BE2C (cell line): Measurements from ENCODE around the gene IRF2.

Experiments
- DNase-seq: peaks from one replicate; pipeline ENCODE4 v3.0.0-alpha.2; 2020
- H3K27me3 ChIP-seq: fragments of 250-450 bp; sonication (Bioruptor Pico); 2 replicates; pipeline ENCODE4 v1.5.1; 2020; ENCODE audit warnings: mild to moderate bottlenecking
- H3K36me3 ChIP-seq: fragments of 250-450 bp; sonication (Bioruptor Pico); 2 replicates; pipeline ENCODE4 v1.5.1; 2020; ENCODE audit warnings: mild to moderate bottlenecking
- H3K4me1 ChIP-seq: fragments of 250-450 bp; sonication (Bioruptor Pico); 2 replicates; pipeline ENCODE4 v1.5.1; 2020
- H3K4me3 ChIP-seq: 2 replicates; pipeline ENCODE4 v1.5.1; 2011; ENCODE audit warnings: low read depth, low read length
- H3K9me3 ChIP-seq: fragments of 250-450 bp; sonication (Bioruptor Pico); 2 replicates; pipeline ENCODE4 v1.5.1; 2020
- TF ChIP-seq, protein P1 (sequence below): IDR thresholded peaks from 2 replicates; pipeline ENCODE4 v1.5.1; 2012; ENCODE audit warnings: mild to moderate bottlenecking, low read depth, low read length

The IRF2 gene

DNA sequence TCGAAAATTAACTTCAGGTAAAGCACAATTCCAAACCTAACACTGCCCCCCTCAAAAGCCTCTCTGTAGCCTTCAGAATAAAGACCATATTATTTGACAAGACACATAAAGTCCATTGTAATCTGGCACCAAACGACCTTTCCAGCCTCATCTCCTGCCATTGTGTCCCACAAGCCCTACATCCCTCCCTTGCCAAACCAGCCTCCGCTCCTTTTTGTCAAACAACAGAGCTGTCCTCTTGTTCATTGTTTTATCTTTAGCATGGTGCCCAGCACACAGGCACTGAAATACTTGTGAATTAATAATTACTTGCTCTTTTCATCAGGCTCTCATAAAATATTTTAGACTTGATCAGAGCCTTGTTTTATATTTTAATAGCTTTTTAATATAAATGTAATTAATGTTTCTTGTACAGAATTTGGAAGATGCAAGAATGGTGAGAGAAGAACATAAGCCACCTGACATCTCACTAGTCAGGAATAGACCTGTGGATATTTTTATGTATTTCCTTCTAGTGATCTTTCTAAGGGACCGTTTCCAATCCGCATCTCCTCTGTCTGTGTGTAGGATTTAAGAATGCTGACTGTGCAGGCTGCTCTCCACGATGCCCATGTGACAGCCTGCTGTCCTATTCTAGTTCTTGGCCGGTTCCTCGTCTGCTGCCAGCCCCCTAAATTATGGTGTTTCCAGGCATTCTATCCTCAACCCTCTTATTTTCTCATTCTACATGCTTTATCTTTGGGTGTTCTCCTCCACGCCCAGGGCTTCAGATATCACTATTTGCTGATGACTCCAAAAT is 3.0 kb upstream of the IRF2 start:
- no peak for DNase-seq

GRCh38 chr4:184476695-184477094 is 2.3 kb upstream of the IRF2 start:
- H3K4me3 ChIP-seq, result no peak overlapping the region
- no peak for DNase-seq
- no peaks in the 10 kb centered on the region for H3K36me3 ChIP-seq
- TF ChIP-seq, protein P1, sequence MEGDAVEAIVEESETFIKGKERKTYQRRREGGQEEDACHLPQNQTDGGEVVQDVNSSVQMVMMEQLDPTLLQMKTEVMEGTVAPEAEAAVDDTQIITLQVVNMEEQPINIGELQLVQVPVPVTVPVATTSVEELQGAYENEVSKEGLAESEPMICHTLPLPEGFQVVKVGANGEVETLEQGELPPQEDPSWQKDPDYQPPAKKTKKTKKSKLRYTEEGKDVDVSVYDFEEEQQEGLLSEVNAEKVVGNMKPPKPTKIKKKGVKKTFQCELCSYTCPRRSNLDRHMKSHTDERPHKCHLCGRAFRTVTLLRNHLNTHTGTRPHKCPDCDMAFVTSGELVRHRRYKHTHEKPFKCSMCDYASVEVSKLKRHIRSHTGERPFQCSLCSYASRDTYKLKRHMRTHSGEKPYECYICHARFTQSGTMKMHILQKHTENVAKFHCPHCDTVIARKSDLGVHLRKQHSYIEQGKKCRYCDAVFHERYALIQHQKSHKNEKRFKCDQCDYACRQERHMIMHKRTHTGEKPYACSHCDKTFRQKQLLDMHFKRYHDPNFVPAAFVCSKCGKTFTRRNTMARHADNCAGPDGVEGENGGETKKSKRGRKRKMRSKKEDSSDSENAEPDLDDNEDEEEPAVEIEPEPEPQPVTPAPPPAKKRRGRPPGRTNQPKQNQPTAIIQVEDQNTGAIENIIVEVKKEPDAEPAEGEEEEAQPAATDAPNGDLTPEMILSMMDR, result no peak
- H3K9me3 ChIP-seq, result no peaks in the 10 kb centered on the region
- H3K27me3 ChIP-seq, result no peaks in the 10 kb centered on the region
- peaks cover 2% of the 10 kb centered on the region; the same call in 1 of the 2 replicates for H3K4me1 ChIP-seq

More for the DNA sequence above, 3.0 kb upstream of the IRF2 start:
- H3K4me1 ChIP-seq, result no peaks in the 10 kb centered on the region
- H3K9me3 ChIP-seq, result no peaks in the 10 kb centered on the region
- no peaks in the 10 kb centered on the region for H3K36me3 ChIP-seq
- TF ChIP-seq, protein P1, result no peak
- no peaks in the 10 kb centered on the region for H3K27me3 ChIP-seq
- no peak overlapping the region for H3K4me3 ChIP-seq

DNA sequence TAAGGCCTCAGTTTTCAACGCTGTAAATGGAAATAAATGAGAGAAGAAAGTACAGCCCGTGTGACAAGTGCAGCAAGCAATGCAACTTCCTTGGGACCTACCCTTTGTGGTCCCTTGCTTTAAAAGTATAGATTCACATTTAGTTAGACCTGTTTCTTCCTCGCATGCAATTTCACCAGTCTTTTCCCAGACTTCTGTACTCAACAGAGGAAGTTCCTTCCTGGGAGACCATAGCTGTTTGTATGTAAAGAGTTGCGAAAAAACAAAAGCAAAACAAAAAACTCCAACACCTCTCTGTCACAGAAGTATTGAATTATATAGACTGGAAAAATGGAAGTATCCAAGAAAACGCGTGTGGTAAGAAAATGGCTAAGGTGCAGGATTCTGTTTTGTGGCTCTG is 1.1 kb upstream of the IRF2 start:
- H3K9me3 ChIP-seq, result no peaks in the 10 kb centered on the region
- TF ChIP-seq, protein P1, result no peak
- H3K36me3 ChIP-seq, result no peaks in the 10 kb centered on the region
- peak overlapping the region; percentile 98 for H3K4me3 ChIP-seq
- peaks cover 9% of the 10 kb centered on the region for H3K4me1 ChIP-seq
- DNase-seq, result no peak
- no peaks in the 10 kb centered on the region for H3K27me3 ChIP-seq

DNA sequence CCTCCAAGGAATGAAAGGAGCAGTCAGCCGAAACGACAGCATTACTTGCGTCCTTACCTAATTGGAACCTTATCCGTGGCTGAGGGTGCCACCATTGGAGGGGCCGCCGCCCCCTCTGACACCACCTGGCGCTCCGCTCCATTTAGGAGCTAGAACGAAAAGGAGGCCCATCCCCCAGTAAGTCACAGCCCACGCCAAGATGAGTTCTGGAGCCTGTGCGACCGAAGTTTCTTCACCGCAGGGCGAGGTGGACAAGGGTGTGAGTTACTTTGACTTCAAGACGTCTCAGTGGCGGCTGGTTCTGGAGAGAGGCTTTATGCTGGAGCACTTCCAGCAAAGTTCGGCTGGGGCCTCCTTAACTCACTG is 729 bp upstream of the IRF2 start:
- Histone ChIP-seq H3K4me3 (peak overlapping the region; percentile 98), H3K9me3 (no peaks in the 10 kb centered on the region), H3K4me1 (peaks cover 9% of the 10 kb centered on the region), H3K36me3 (no peaks in the 10 kb centered on the region), H3K27me3 (no peaks in the 10 kb centered on the region)
- TF ChIP-seq, protein P1, result no peak
- DNase-seq, result peak; percentile 18

- H3K4me1 ChIP-seq, result peaks cover 9% of the 10 kb centered on the region
- peak; percentile 55 for DNase-seq
- H3K36me3 ChIP-seq, result no peaks in the 10 kb centered on the region
- TF ChIP-seq, protein P1, result no peak
- H3K27me3 ChIP-seq, result no peaks in the 10 kb centered on the region
- H3K9me3 ChIP-seq, result no peaks in the 10 kb centered on the region
- H3K4me3 ChIP-seq, result peak overlapping the region; percentile 98
Observed at GRCh38 chr4:184473499-184474262, 669 bp downstream of the IRF2 start.
